OCI-LY7 (cell line): ENCODE measurements around the gene STOML2. TPM values are rescaled to one million over a fixed set of nuclear protein-coding genes. Genes with fewer than 3 reads are reported as not detected.

Experiments
- BruUV-seq: library from RNA; stranded (reverse); fragments of 400-500 nt; replicated peaks from 2 replicates; lab custom pipeline; 2021; lab: Mats Ljungman, UMichigan
- CTCF ChIA-PET: fragments of 300-600 bp; sonication (Branson Sonifier 250); formaldehyde crosslinking; loops from one replicate; lab custom pipeline; 2022; ENCODE audit warnings: antibody characterized with exemption; ENCODE audit not compliant: unreplicated experiment; lab: Charles Lee
- POLR2A ChIA-PET: fragments of 300-600 bp; sonication (Branson Sonifier 250); formaldehyde crosslinking; loops from one replicate; lab custom pipeline; 2022; ENCODE audit warnings: antibody characterized with exemption; lab: Charles Lee
- DNase-seq: peaks from one replicate; pipeline ENCODE4 v3.0.0-alpha.2; 2015; ENCODE audit warnings: low spot score
- H2AFZ ChIP-seq: fragments of 200-600 bp; sonication (generic), shearing (Covaris generic); 2 replicates; pipeline ENCODE4 v1.6.1; 2014; ENCODE audit warnings: mild to moderate bottlenecking, antibody characterized with exemption, low read length, moderate library complexity
- H3K27ac ChIP-seq: fragments of 200-600 bp; sonication (generic); 2 replicates; pipeline ENCODE4 v1.5.1; 2014; ENCODE audit warnings: mixed run types, low read depth, mild to moderate bottlenecking, moderate library complexity, low read length, inconsistent platforms; ENCODE audit not compliant: poor library complexity, severe bottlenecking
- H3K36me3 ChIP-seq: fragments of 200-600 bp; sonication (generic); 2 replicates; pipeline ENCODE4 v1.6.1; 2014; ENCODE audit warnings: mild to moderate bottlenecking, antibody characterized with exemption, low read length, moderate library complexity, mixed read lengths; ENCODE audit not compliant: insufficient read depth
- H3K4me1 ChIP-seq: fragments of 200-600 bp; sonication (generic); 2 replicates; pipeline ENCODE4 v1.5.1; 2014; ENCODE audit warnings: mild to moderate bottlenecking, low read length; ENCODE audit not compliant: insufficient read depth, poor library complexity, severe bottlenecking
- H3K4me2 ChIP-seq: fragments of 200-600 bp; sonication (generic); 2 replicates; pipeline ENCODE4 v1.6.1; 2014; ENCODE audit warnings: mild to moderate bottlenecking, low read length
- H3K4me3 ChIP-seq: fragments of 200-600 bp; sonication (generic); 2 replicates; pipeline ENCODE4 v1.5.1; 2014; ENCODE audit warnings: mild to moderate bottlenecking, low read depth, low read length; ENCODE audit not compliant: poor library complexity, severe bottlenecking
- H3K79me2 ChIP-seq: fragments of 200-600 bp; sonication (generic); 2 replicates; pipeline ENCODE4 v1.6.1; 2016; ENCODE audit warnings: low read depth, mild to moderate bottlenecking, low read length, moderate library complexity, mixed read lengths; ENCODE audit not compliant: insufficient read depth
- H3K9me2 ChIP-seq: fragments of 200-600 bp; sonication (generic); 2 replicates; pipeline ENCODE4 v1.6.1; 2016; ENCODE audit warnings: mild to moderate bottlenecking, low read length, mixed read lengths; ENCODE audit not compliant: insufficient read depth
- H3K9me3 ChIP-seq: fragments of 200-600 bp; sonication (generic); 2 replicates; pipeline ENCODE4 v1.6.1; 2014; ENCODE audit warnings: mild to moderate bottlenecking, mixed run types, low read length, mixed read lengths
- H4K20me1 ChIP-seq: fragments of 200-600 bp; sonication (generic); 2 replicates; pipeline ENCODE4 v1.6.1; 2014; ENCODE audit warnings: mild to moderate bottlenecking, antibody characterized with exemption, low read length, moderate library complexity, mixed read lengths; ENCODE audit not compliant: insufficient read depth
- EZH2phosphoT487 ChIP-seq: fragments of 200-600 bp; sonication (generic); IDR thresholded peaks from 2 replicates; pipeline ENCODE4 v1.6.1; 2018; ENCODE audit warnings: low read depth, borderline replicate concordance, mild to moderate bottlenecking, mixed run types, antibody characterized with exemption, low read length, moderate library complexity, mixed read lengths
- intact Hi-C: fragments of 100-400 bp; cut with micrococcal nuclease; formaldehyde crosslinking; loops from one replicate; pipeline ENCODE4 v1.10.0; 2022; ENCODE audit not compliant: unreplicated experiment
- total RNA-seq, 2 experiments: library from RNA; depleted of rRNA in 1 of 2; stranded (reverse); fragments of >200 nt in 1 of 2; shearing (Covaris generic) in 1 of 2; gene quantifications; 2 replicates each; pipeline ENCODE4 v1.2.3, GENCODE V29; 2014 to 2022
- TF ChIP-seq, protein P1 (sequence below): fragments of 200-600 bp; sonication (generic); conservative IDR thresholded peaks from 2 replicates; pipeline ENCODE4 v1.5.1; 2014; ENCODE audit warnings: mild to moderate bottlenecking, antibody characterized with exemption, low read length, moderate library complexity, mixed read lengths

STOML2 gene
- total RNA-seq, 2 experiments from 2014 or later: 155 to 158 TPM

DNA sequence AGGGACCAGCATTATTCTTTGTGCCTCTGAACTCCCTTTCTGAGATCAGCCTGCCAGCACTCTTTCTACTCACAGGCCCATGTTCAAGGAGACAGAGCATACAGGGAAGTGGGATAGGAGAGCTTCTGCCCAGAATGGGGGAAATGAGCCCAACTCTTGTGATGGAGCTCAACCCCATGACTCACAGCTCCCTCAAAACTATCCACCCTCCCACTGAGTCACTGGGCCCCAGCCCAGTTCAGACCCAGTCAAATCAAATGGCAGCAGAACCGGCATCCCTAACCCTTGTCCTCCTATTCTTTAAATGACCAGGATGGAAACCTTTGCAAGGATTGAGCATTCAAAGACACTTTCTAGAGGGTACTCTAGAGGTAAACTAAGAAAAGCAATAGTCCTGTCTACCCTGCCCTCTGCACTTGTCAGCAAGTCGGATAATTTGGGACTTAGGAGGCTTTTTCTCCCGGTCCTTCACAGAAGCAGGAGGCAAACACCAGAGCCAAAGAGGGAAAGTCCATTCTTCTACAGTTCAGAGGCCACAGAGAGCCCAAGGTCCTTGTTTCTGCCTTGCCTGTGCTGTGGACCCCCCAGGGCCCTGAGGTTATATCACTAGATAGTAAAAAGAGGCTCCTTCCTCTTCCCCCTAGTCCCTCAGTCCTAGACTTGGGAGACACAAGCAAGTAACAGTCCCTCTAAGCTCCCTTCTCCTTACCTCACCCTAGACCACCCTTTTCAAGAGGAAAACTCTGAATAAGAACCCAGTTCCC is 9.5 kb upstream of the STOML2 start:
- peaks cover 43% of the 10 kb centered on the region for H3K4me1 ChIP-seq
- no peaks in the 10 kb centered on the region for H4K20me1 ChIP-seq
- DNase-seq: no peak
- ChIA-PET POLR2A (interaction anchor here (1.2 to 4.3 kb wide), 2 partner anchors 9 to 211 kb away, joined by 3 to 24 read pairs; partner anchors contain the start of gene STOML2), CTCF (no interaction called here)
- no peaks in the 10 kb centered on the region for H3K79me2 ChIP-seq
- TF ChIP-seq, protein P1, sequence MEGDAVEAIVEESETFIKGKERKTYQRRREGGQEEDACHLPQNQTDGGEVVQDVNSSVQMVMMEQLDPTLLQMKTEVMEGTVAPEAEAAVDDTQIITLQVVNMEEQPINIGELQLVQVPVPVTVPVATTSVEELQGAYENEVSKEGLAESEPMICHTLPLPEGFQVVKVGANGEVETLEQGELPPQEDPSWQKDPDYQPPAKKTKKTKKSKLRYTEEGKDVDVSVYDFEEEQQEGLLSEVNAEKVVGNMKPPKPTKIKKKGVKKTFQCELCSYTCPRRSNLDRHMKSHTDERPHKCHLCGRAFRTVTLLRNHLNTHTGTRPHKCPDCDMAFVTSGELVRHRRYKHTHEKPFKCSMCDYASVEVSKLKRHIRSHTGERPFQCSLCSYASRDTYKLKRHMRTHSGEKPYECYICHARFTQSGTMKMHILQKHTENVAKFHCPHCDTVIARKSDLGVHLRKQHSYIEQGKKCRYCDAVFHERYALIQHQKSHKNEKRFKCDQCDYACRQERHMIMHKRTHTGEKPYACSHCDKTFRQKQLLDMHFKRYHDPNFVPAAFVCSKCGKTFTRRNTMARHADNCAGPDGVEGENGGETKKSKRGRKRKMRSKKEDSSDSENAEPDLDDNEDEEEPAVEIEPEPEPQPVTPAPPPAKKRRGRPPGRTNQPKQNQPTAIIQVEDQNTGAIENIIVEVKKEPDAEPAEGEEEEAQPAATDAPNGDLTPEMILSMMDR: no peak
- TF ChIP-seq EZH2phosphoT487: no peak
- intact Hi-C loops: no loop called here
- peak overlapping the region; percentile 62; the same call in 1 of the 2 replicates for H2AFZ ChIP-seq
- H3K27ac ChIP-seq: no peak overlapping the region
- no peaks in the 10 kb centered on the region for H3K9me2 ChIP-seq
- H3K9me3 ChIP-seq: no peaks in the 10 kb centered on the region
- H3K4me3 ChIP-seq: peak overlapping the region; percentile 72
- H3K4me2 ChIP-seq: peak overlapping the region; percentile 67
- H3K36me3 ChIP-seq: no peaks in the 10 kb centered on the region
- BruUV-seq: no TSS peak

DNA sequence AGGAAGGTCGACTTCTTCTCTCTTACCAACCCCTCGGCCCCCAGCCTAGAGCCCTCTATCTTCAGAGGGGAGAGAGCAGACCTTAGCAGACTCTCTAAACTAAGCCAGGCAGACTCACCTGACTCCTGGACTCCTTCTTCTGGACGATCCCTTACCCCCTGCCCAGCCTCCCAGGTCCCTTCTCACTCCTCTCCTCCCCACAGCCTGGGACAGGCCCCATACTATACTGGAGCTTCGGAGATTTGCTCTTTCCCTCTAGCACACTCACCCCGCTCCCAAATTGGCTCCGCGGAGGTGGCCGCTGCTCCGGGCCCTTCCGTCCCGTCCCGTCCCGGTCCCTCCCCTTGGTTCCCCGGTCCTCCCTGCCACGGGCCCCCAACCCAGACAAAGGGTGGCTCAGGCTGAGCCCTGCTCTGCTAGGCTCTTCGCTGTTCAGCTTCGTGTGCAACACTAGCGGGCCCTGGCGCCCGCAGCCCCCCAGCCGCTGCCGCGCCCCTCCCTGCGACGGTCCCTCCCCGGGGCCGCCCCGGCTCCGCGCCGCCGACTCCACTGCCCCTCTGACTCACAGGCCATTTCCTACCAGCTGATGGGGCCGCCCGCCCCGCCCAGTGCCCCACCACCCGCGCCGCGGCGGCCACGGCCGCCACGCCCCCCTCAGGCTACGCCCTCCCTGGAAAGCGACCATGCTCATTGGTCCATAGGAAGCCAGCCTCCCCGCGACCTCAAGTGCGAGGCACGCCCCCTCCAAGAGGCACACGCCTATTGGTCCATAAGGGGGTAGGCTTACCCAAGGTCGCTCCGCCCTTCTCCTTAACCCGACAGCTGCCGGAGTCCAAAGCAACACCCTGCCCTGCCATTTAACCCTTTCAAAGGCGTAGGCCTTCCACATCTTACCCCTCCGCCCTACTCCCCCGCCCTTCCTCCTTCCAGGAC is 8.3 kb upstream of the STOML2 start:
- peak overlapping the region; percentile 72 for H3K4me3 ChIP-seq
- TF ChIP-seq, protein P1: no peak
- TF ChIP-seq EZH2phosphoT487: no peak
- peak overlapping the region; percentile 62; the same call in 1 of the 2 replicates for H2AFZ ChIP-seq
- peak overlapping the region; percentile 95 for H3K4me2 ChIP-seq
- H3K9me3 ChIP-seq: no peaks in the 10 kb centered on the region
- ChIA-PET CTCF (interaction anchor here (0.7 kb wide), 1 partner anchor 14 kb away, joined by 4 read pairs; no protein-coding TSS in a partner anchor), POLR2A (interaction anchor here (0.5 to 4.3 kb wide), 4 partner anchors 8 to 209 kb away, joined by 3 to 24 read pairs (median 4); partner anchors contain the start of genes STOML2 and UNC13B)
- intact Hi-C loops: no loop called here
- no peaks in the 10 kb centered on the region for H3K36me3 ChIP-seq
- peak; percentile 99 for DNase-seq
- no TSS peak for BruUV-seq
- no peaks in the 10 kb centered on the region for H3K9me2 ChIP-seq
- H3K27ac ChIP-seq: no peak overlapping the region
- H3K79me2 ChIP-seq: no peaks in the 10 kb centered on the region
- peaks cover 38% of the 10 kb centered on the region for H3K4me1 ChIP-seq
- H4K20me1 ChIP-seq: no peaks in the 10 kb centered on the region
